ACC112 (cell line): ENCODE data around the gene RNF44.

Source experiments
- H2AFZ ChIP-seq: fragments of 200-600 bp; sonication (generic); one replicate; pipeline ENCODE4 v1.6.0; 2017; ENCODE audit warnings: antibody characterized with exemption, low read length; ENCODE audit not compliant: unreplicated experiment
- H3K27ac ChIP-seq: fragments of 200-600 bp; sonication (generic); 2 replicates; pipeline ENCODE4 v1.5.1; 2014; ENCODE audit warnings: low read depth, mild to moderate bottlenecking, antibody characterized with exemption, low read length, moderate library complexity
- H3K27me3 ChIP-seq: fragments of 200-600 bp; sonication (generic); 2 replicates; pipeline ENCODE4 v1.6.1; 2014; ENCODE audit warnings: mild to moderate bottlenecking, antibody characterized with exemption, low read length, moderate library complexity, mixed read lengths; ENCODE audit not compliant: insufficient read depth
- H3K36me3 ChIP-seq: fragments of 200-600 bp; sonication (generic); 2 replicates; pipeline ENCODE4 v1.6.1; 2016; ENCODE audit warnings: mild to moderate bottlenecking, antibody characterized with exemption, low read length, moderate library complexity, mixed read lengths; ENCODE audit not compliant: insufficient read depth
- H3K4me1 ChIP-seq: fragments of 200-600 bp; sonication (generic); one replicate; pipeline ENCODE4 v1.6.1; 2016; ENCODE audit warnings: low read length, mixed read lengths; ENCODE audit not compliant: insufficient read depth, unreplicated experiment, control insufficient read depth
- H3K4me3 ChIP-seq: fragments of 200-600 bp; sonication (generic); 2 replicates; pipeline ENCODE4 v1.5.1; 2014; ENCODE audit warnings: mild to moderate bottlenecking, low read depth, low read length
- H3K79me2 ChIP-seq: fragments of 200-600 bp; sonication (generic); one replicate; pipeline ENCODE4 v1.6.0; 2016; ENCODE audit warnings: low read length; ENCODE audit not compliant: control insufficient read depth, unreplicated experiment, insufficient read depth

The RNF44 gene

DNA sequence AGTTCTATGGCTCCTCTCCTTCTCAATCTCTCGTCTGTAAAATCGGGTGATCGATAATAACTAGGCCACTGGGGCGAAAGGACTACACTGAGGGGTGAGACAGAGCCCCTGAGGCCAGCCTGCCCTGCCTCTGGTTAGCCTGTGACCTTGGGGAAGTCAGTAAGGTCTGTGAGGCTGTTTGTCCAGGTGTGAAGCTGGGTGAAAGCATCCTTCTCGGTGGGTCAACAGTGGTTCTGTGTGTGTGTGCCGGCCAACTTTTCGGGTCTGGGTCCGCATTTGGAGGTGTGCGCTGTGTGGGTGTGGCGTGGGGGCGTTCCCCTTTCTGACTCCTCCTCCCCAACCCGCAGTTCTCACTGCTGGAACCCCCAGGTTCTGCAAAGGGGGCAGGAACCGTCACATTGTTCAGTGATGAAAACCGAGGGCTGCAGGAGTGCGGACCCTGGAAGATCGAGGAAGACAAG lies 5.0 kb upstream of the RNF44 start:
- H3K27ac ChIP-seq, result no peak overlapping the region
- no peaks in the 10 kb centered on the region for H3K27me3 ChIP-seq
- H3K36me3 ChIP-seq, result no peaks in the 10 kb centered on the region
- H2AFZ ChIP-seq, result no peak overlapping the region
- H3K4me1 ChIP-seq, result peaks cover 25% of the 10 kb centered on the region
- no peaks in the 10 kb centered on the region for H3K79me2 ChIP-seq
- peak overlapping the region; percentile 85 for H3K4me3 ChIP-seq

DNA sequence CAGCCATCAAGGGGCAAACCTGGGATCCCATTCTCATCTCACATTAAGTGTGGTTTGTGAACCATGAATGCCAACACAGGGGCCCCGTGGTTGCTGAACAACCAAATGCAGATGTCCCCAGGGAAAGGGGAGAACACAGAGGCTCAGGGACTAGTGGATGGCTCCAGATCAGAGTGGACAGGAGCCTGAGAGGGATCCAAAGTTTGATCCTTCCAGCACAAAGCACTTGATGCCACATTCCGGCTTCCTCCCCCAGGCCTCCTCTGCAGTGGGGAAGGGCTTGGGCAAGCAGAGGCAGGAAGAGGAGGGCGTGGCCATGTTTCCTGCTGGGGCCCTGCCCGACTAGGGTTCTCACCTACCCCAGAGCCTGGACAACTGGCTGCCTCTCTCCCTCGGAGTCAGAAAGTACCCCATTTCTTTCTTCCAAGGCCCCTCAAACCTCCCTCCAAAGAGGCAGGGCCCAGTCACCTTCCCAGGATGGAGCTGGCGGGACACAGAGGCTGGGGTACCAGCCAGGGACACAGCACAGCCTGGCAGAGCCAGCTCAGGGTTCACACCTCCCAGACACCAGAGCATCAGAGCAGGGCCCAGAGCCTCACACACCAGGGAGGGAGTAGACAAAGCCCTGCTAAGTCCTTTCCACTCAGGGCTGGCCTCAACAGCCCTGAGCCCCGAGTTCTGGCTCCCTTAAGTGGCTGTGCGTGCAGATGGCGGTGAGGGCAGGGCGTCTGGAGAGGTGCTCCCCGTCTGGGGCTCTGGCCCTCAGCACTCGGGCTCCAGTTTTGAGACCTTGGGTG lies 4.3 kb upstream of the RNF44 start:
- H2AFZ ChIP-seq, result no peak overlapping the region
- H3K4me3 ChIP-seq, result no peak overlapping the region; the same call in 1 of the 2 replicates
- H3K27ac ChIP-seq, result no peak overlapping the region
- H3K27me3 ChIP-seq, result no peaks in the 10 kb centered on the region
- no peaks in the 10 kb centered on the region for H3K79me2 ChIP-seq
- peaks cover 25% of the 10 kb centered on the region for H3K4me1 ChIP-seq
- no peaks in the 10 kb centered on the region for H3K36me3 ChIP-seq

DNA sequence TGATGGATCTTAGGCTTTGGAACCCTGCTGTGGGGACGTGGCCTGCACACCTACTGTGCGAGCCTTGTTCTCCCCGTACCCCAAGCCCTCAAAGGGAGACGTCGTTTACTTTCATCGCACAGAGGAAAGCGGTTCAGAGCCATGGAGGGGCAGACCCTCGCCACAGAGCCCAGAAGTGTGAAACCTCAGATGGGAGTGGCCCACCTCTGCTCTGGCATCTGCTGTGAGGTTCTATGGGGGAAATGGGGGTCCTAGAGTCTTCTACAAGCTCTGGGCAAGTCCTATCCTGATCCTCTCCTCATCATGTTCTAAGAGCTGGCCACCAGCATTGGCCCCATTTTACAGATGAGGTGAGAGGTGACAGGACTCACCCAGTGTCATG lies 3.7 kb upstream of the RNF44 start:
- Histone ChIP-seq H3K79me2 (peaks cover 5% of the 10 kb centered on the region), H3K27ac (no peak overlapping the region), H3K27me3 (no peaks in the 10 kb centered on the region), H3K4me3 (no peak overlapping the region), H3K36me3 (no peaks in the 10 kb centered on the region), H2AFZ (no peak overlapping the region), H3K4me1 (peaks cover 25% of the 10 kb centered on the region)

DNA sequence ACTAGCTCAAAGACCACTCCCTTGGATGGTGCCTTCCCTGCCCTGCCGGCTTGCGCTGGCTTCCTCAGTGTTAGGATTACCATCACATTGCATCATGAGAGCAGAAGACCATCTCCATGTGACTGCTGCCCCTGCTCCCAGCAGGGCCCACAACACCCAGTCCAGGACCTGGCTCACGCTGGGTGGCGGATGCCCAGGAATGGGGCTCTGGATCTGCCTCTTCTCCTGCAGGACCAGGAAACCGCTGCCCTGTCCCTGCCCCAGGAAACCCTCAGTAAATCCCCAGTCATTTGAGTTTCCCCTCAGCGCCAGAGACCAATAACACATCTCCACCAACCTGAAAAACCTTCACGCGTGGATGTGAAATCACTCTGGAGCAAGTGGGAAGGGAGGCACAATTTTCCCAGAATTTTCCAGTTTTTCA lies 3.3 kb upstream of the RNF44 start:
- H3K27ac ChIP-seq, result no peak overlapping the region
- H2AFZ ChIP-seq, result no peak overlapping the region
- H3K79me2 ChIP-seq, result peaks cover 9% of the 10 kb centered on the region
- H3K4me3 ChIP-seq, result no peak overlapping the region
- H3K36me3 ChIP-seq, result no peaks in the 10 kb centered on the region
- no peaks in the 10 kb centered on the region for H3K27me3 ChIP-seq
- peaks cover 24% of the 10 kb centered on the region for H3K4me1 ChIP-seq

DNA sequence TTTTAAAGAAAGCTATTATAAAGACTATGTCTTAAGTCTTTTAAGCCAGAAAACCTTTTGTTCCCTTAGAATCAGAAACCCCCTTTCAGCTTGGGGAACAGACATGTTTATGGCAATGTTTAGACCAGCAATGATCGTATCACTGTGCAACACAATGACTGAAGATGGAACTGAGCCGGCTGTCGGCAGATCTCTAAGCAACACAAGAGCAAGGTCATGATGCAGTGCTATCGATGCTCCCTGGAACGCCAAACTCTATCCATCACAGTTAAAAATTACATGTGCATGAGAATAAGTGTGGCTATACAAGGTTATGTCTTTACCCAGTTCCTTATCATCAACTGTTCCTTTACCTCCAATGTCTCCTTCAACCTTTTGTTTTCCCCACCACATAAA lies 1.8 kb upstream of the RNF44 start:
- Histone ChIP-seq H3K36me3 (no peaks in the 10 kb centered on the region), H3K79me2 (peaks cover 23% of the 10 kb centered on the region), H3K4me1 (peaks cover 36% of the 10 kb centered on the region), H2AFZ (no peak overlapping the region), H3K27me3 (no peaks in the 10 kb centered on the region), H3K27ac (no peak overlapping the region), H3K4me3 (no peak overlapping the region)

DNA sequence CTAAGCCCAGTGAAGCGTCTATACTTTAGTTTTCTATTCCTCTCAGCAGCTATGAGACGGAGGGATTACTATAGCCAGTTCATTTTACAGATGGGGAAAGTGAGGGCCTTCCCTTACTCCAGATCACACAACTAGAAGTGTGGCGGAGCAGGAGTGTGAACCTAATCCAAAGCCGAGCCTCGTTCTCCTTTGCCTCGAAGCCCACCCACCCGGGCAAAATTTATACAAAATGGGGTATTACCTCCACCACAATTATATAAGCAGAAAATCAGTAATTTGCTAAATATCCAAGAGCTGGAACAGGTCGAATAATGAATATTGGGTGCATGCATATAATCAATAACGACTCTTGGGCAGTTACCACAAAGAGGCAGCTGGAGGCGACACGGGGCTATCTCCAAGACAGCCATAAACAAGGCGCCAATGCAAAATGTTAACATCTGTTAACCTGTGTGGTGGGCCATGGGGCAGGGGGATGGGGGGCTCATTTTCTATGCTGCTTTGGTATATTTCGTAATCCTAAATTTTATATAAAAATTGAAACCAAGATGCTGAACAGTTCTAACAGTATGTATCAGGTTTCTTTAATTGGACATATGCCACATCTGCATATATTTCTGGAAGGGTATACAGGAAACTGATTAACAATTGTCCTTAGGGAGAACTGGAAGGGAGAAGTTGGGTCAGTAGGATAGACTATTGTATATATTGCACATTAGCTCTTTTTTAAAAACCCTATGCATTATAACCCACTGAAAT lies 1.2 kb upstream of the RNF44 start:
- Histone ChIP-seq H3K27me3 (no peaks in the 10 kb centered on the region), H3K79me2 (peaks cover 26% of the 10 kb centered on the region), H2AFZ (peak overlapping the region; percentile 79), H3K4me1 (peaks cover 41% of the 10 kb centered on the region), H3K36me3 (no peaks in the 10 kb centered on the region), H3K4me3 (peak overlapping the region; percentile 85), H3K27ac (peak overlapping the region; percentile 32; the same call in 1 of the 2 replicates)

DNA sequence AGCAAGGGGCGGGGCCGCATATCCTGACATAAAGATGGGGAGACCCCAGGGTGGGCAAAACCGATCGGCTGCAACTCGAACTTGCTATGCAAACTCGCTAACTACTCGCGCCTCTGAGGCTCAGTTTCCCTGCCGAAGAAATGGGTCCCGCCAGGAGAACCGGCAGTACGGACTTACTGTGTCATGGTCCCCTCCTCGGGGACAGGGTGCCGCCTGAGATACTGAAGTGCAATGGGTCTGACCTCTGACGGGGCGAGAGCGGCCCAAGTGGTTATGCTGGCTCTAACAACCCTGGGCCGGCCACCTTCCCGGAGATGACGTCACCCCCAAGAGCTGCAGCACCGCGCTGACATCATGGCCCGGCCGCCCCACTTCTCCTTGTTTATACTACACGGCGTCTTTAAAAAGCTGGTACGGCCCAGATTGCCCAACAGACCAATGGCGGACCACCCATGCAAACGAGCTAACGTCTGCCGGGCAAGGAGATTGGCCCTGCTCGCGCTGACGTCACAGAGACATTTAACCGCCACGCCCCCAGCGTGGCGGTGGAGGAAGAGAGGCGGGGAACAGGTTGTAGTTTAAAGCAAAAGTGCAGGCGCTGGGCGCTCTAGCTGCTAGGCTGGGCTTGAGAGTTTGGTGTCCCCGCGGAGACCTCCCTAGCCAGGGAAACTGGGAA lies 490 bp upstream of the RNF44 start:
- H2AFZ ChIP-seq, result peak overlapping the region; percentile 94
- H3K36me3 ChIP-seq, result no peaks in the 10 kb centered on the region
- H3K79me2 ChIP-seq, result peaks cover 26% of the 10 kb centered on the region
- peak overlapping the region; percentile 85 for H3K4me3 ChIP-seq
- H3K27ac ChIP-seq, result peak overlapping the region; percentile 82
- H3K4me1 ChIP-seq, result peaks cover 41% of the 10 kb centered on the region
- H3K27me3 ChIP-seq, result no peaks in the 10 kb centered on the region

DNA sequence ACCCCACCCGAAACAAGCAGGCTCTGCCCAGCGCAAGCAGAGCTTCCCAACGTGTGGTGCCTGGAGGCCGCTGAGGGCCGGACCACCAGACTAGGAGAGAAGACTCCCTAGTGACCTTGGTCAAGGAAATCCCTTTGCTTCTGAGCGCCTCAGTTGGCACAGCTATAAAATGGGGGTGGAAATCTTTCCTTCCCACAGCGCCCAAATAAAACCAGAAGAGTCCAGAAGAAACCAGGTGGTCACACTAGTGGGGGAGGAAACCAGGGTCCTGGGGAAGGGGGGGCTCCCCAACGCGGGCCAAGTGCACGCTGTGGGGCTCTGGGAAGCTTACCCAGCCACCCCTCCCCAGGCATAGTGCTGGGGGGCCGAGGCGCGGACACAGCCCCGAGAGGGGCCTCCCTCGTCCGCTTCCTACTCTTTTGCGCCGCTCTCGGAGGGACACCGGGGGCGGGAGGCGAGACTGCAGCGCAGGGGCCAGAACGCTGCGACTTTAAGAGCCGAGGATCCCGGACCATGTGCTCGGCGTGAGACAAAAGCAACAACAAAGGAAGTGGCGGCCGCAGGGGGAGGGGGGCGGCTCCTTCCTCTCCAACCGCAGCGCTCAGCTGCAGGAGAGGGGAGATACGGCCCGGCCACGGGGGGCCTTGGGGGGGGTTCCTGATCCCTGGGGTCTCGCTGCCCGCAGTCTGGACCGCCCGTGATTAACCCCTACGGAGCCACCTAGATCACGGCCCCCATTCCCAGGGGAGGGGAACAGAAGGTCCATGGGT lies 885 bp downstream of the RNF44 start:
- H3K27ac ChIP-seq, result peak overlapping the region; percentile 82
- H2AFZ ChIP-seq, result peak overlapping the region; percentile 47
- peak overlapping the region; percentile 85 for H3K4me3 ChIP-seq
- peaks cover 28% of the 10 kb centered on the region for H3K79me2 ChIP-seq
- no peaks in the 10 kb centered on the region for H3K27me3 ChIP-seq
- no peaks in the 10 kb centered on the region for H3K36me3 ChIP-seq
- H3K4me1 ChIP-seq, result peaks cover 36% of the 10 kb centered on the region

DNA sequence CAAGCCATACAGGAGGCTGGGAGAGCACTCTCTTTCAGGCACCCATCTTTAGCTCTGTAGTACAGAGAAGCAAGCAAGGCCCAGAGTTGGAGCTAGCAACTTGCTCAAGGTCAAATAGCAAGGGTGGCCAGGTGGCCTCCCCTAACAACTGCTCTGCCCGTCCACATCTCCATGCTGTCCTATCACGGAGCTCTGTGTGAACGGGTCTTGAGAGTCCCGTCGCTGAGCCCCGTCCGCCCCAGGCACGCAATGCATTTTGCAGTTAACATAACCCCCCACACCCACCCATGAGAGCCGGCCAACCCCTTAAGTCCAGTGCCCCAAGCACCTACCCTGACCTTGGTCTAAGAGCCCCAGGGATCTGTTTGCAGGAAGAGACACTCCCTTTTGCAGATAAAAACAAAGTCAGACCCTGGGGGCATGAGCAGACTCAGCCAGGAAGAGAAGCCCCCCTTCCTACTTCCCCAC lies 1.5 kb downstream of the RNF44 start:
- Histone ChIP-seq H3K4me3 (peak overlapping the region; percentile 85), H3K27me3 (no peaks in the 10 kb centered on the region), H3K36me3 (no peaks in the 10 kb centered on the region), H3K79me2 (peaks cover 28% of the 10 kb centered on the region), H3K27ac (no peak overlapping the region), H3K4me1 (peaks cover 39% of the 10 kb centered on the region), H2AFZ (no peak overlapping the region)

DNA sequence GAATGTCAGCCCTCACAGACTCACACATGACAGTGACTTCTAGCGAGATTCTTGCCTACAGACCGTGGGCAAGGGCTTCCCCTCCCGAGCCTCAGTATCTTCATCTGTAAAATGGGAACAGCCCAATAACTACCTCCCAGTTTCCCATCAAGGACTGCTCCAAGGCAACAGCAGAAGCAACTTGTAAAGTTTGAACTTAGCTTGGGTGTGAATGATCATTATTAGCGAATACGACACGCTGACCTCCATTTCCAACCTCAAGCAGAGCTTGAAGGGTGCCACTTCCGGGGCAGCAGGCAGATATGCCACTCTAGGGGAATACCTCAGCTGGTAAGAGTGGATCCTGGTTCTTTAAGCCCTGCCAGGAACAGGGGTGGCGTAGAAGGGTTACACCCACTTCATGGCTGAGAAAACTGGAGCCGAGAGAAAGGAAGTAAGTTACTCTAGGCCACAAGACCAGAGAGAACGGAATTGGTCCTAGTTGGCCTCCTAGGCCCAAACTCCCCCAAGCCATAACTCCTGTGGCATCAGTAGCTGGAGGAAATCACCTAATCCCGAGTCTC lies 2.0 kb downstream of the RNF44 start:
- H3K36me3 ChIP-seq, result no peaks in the 10 kb centered on the region
- H2AFZ ChIP-seq, result no peak overlapping the region
- H3K27me3 ChIP-seq, result no peaks in the 10 kb centered on the region
- H3K4me1 ChIP-seq, result peaks cover 39% of the 10 kb centered on the region
- peak overlapping the region; percentile 85 for H3K4me3 ChIP-seq
- peaks cover 28% of the 10 kb centered on the region for H3K79me2 ChIP-seq
- no peak overlapping the region for H3K27ac ChIP-seq
